Mammary epithelial cell (primary cell): ENCODE measurements around the gene GOLGA8K.
"Not testable (repeated sequence)": the region's sequence is repeated elsewhere in the genome, so short reads cannot be mapped to it uniquely, and the experiment has no call there.

Experiments used
- EZH2 ChIP-seq: IDR thresholded peaks from 2 replicates; pipeline ENCODE4 v1.6.1; 2012; ENCODE audit warnings: low read length, inconsistent platforms, borderline replicate concordance
- TF ChIP-seq, protein P1 (sequence below), 2 donors: IDR thresholded peaks in 1 of 2; conservative IDR thresholded peaks in 1 of 2; 2 replicates each; pipeline ENCODE4 v1.5.1; 2011 to 2012; ENCODE audit warnings: inconsistent platforms in 2 of 2, low read length in 2 of 2, mild to moderate bottlenecking in 2 of 2, control low read depth in 1 of 2, low read depth in 1 of 2; ENCODE audit not compliant: insufficient read depth in 1 of 2; ENCODE audit errors: extremely low read depth in 1 of 2

- TF ChIP-seq, protein P1, sequence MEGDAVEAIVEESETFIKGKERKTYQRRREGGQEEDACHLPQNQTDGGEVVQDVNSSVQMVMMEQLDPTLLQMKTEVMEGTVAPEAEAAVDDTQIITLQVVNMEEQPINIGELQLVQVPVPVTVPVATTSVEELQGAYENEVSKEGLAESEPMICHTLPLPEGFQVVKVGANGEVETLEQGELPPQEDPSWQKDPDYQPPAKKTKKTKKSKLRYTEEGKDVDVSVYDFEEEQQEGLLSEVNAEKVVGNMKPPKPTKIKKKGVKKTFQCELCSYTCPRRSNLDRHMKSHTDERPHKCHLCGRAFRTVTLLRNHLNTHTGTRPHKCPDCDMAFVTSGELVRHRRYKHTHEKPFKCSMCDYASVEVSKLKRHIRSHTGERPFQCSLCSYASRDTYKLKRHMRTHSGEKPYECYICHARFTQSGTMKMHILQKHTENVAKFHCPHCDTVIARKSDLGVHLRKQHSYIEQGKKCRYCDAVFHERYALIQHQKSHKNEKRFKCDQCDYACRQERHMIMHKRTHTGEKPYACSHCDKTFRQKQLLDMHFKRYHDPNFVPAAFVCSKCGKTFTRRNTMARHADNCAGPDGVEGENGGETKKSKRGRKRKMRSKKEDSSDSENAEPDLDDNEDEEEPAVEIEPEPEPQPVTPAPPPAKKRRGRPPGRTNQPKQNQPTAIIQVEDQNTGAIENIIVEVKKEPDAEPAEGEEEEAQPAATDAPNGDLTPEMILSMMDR (conservative IDR thresholded peaks at IDR 0.05 in 1 of 2, IDR thresholded peaks at IDR 0.05 in 1 of 2; ENCODE audit: extremely low read depth in 1 of 2, insufficient read depth in 1 of 2, low read depth in 1 of 2, low read length in 2 of 2): not testable (repeated sequence)
- TF ChIP-seq EZH2: not testable (repeated sequence)
Measured at GRCh38 chr15:32347037-32347436, 56.1 kb downstream of the GOLGA8K start.
